CD14-positive monocyte (primary cell): Measurements from ENCODE around the gene TARS3. TPM values are rescaled to one million over a fixed set of nuclear protein-coding genes. Genes with fewer than 3 reads are reported as not detected.
"Not testable (repeated sequence)": the region's sequence is repeated elsewhere in the genome, so short reads cannot be mapped to it uniquely, and the experiment has no call there.

Experiments used
- DNase-seq, 3 donors: peaks; one replicate each; pipeline ENCODE4 v3.0.0-alpha.2; 2011 to 2022
- H2AFZ ChIP-seq: 2 replicates; pipeline ENCODE4 v1.6.0; 2012; ENCODE audit warnings: mild to moderate bottlenecking, low read depth, low read length, inconsistent platforms; ENCODE audit not compliant: insufficient read depth, poor library complexity, severe bottlenecking
- H3K27ac ChIP-seq, 2 donors: 1 replicate in 1 of 2; 2 replicates in 1 of 2; pipeline ENCODE4 v1.5.1; 2012 to 2013; ENCODE audit warnings: low read length in 2 of 2, control low read depth in 1 of 2, inconsistent platforms in 1 of 2, low read depth in 1 of 2, mild to moderate bottlenecking in 1 of 2
- H3K27me3 ChIP-seq, 2 donors: one replicate each; pipeline versions ENCODE4 v1.6.0 to v1.6.1; 2011 to 2013; ENCODE audit warnings: low read length in 2 of 2; ENCODE audit not compliant: control insufficient read depth in 2 of 2, insufficient read depth in 2 of 2
- H3K36me3 ChIP-seq, 2 donors: replicated peaks in 1 of 2; 1 replicate in 1 of 2; 2 replicates in 1 of 2; pipeline versions ENCODE4 v1.5.1 to v1.6.1; 2012 to 2013; ENCODE audit warnings: low read length in 2 of 2, control low read depth in 1 of 2, inconsistent platforms in 1 of 2, mild to moderate bottlenecking in 1 of 2; ENCODE audit not compliant: insufficient read depth in 2 of 2, control insufficient read depth in 1 of 2
- H3K4me1 ChIP-seq, 2 donors: 1 replicate in 1 of 2; 2 replicates in 1 of 2; pipeline versions ENCODE4 v1.5.1 to v1.6.1; 2012 to 2013; ENCODE audit warnings: low read length in 2 of 2, control low read depth in 1 of 2, inconsistent platforms in 1 of 2, mild to moderate bottlenecking in 1 of 2, moderate library complexity in 1 of 2; ENCODE audit not compliant: insufficient read depth in 2 of 2, control insufficient read depth in 1 of 2
- H3K4me2 ChIP-seq: replicated peaks from 2 replicates; pipeline ENCODE3; 2012; ENCODE audit warnings: low read length, moderate library complexity, mild to moderate bottlenecking; ENCODE audit not compliant: poor library complexity, severe bottlenecking; ENCODE audit errors: extremely low read depth
- H3K4me3 ChIP-seq, 3 experiments: fragments of 200-600 bp in 1 of 3; sonication (generic) in 1 of 3; replicated peaks in 1 of 3; 1 replicate in 2 of 3; 2 replicates in 1 of 3; pipeline ENCODE4 v1.5.1; 2011 to 2013; ENCODE audit warnings: low read length in 3 of 3, mild to moderate bottlenecking in 3 of 3, control low read depth in 2 of 3, low read depth in 2 of 3, inconsistent platforms in 1 of 3, moderate library complexity in 1 of 3
- H3K79me2 ChIP-seq: 2 replicates; pipeline ENCODE4 v1.6.0; 2012; ENCODE audit warnings: mild to moderate bottlenecking, control low read depth, inconsistent platforms, low read length, moderate library complexity; ENCODE audit not compliant: insufficient read depth
- H3K9ac ChIP-seq: 2 replicates; pipeline ENCODE4 v1.6.0; 2017; ENCODE audit warnings: low read length, mild to moderate bottlenecking; ENCODE audit not compliant: insufficient read depth, poor library complexity, severe bottlenecking
- H3K9me3 ChIP-seq, 2 donors: replicated peaks in 1 of 2; 1 replicate in 1 of 2; 2 replicates in 1 of 2; pipeline versions ENCODE4 v1.5.1 to v1.6.1; 2012 to 2013; ENCODE audit warnings: low read length in 2 of 2, control low read depth in 1 of 2; ENCODE audit not compliant: control insufficient read depth in 1 of 2, insufficient read depth in 1 of 2
- H4K20me1 ChIP-seq: 2 replicates; pipeline ENCODE4 v1.6.0; 2012; ENCODE audit warnings: mild to moderate bottlenecking, low read length, control low read depth, moderate library complexity; ENCODE audit not compliant: insufficient read depth
- H3K27ac Mint-ChIP-seq, 7 donors: one replicate each; pipeline ENCODE4 v1.8.0; 2020; ENCODE audit warnings: mild to moderate bottlenecking in 7 of 7, mixed read lengths in 7 of 7, moderate library complexity in 6 of 7, inconsistent platforms in 2 of 7
- H3K27me3 Mint-ChIP-seq, 3 donors: one replicate each; pipeline ENCODE4 v1.8.0; 2021 to 2022; ENCODE audit warnings: low read depth in 3 of 3, mild to moderate bottlenecking in 3 of 3, mixed read lengths in 3 of 3, moderate library complexity in 3 of 3, inconsistent platforms in 1 of 3
- H3K36me3 Mint-ChIP-seq, 2 donors: one replicate each; pipeline ENCODE4 v1.8.0; 2020; ENCODE audit warnings: mixed read lengths in 2 of 2, inconsistent platforms in 1 of 2, mild to moderate bottlenecking in 1 of 2
- H3K4me1 Mint-ChIP-seq: one replicate; pipeline ENCODE4 v1.8.0; 2020; ENCODE audit warnings: mild to moderate bottlenecking, mixed read lengths
- H3K4me3 Mint-ChIP-seq, 2 donors: one replicate each; pipeline ENCODE4 v1.8.0; 2020; ENCODE audit warnings: mild to moderate bottlenecking in 2 of 2, mixed read lengths in 2 of 2, moderate library complexity in 1 of 2
- H3K9me3 Mint-ChIP-seq, 7 donors: one replicate each; pipeline ENCODE4 v1.8.0; 2020 to 2022; ENCODE audit warnings: mixed read lengths in 7 of 7, mild to moderate bottlenecking in 6 of 7, moderate library complexity in 6 of 7, inconsistent platforms in 2 of 7
- CTCF ChIP-seq: fragments of 200-600 bp; IDR thresholded peaks from one replicate; pipeline ENCODE4 v1.8.0; 2022; ENCODE audit warnings: antibody characterized with exemption, mild to moderate bottlenecking
- WGBS: methylation state at CpG from one replicate; pipeline ENCODE4 v1.1.5; 2013; ENCODE audit warnings: missing lambda C conversion rate; ENCODE audit not compliant: insufficient coverage; 5-methylcytosine and 5-hydroxymethylcytosine counted together
- intact Hi-C, 2 donors: fragments of 100-400 bp; cut with micrococcal nuclease; formaldehyde crosslinking; loops; one replicate each; pipeline versions ENCODE4 v1.15.0 to v1.15.1; 2023
- polyA plus RNA-seq, 3 donors: library from polyadenylated mRNA; depleted of rRNA in 1 of 3; unstranded in 2 of 3; stranded (reverse) in 1 of 3; fragments of 300-500 nt in 2 of 3; fragments of >200 nt in 1 of 3; fragmentation: Illumina TruSeq in 2 of 3; gene quantifications; 1 replicate in 2 of 3; 2 replicates in 1 of 3; pipeline ENCODE4 v1.2.3, GENCODE V29; 2012 to 2021

TARS3 gene
- polyA plus RNA-seq, 3 donors: 1.3 to 2.4 (median 1.8) TPM

GRCh38 chr15:101657171-101657570 lies 67.1 kb downstream of the TARS3 start:
- peaks cover 30% of the 10 kb centered on the region for H3K4me1 Mint-ChIP-seq
- no peak overlapping the region for H3K4me2 ChIP-seq
- DNase-seq: no peak
- no peak overlapping the region for H2AFZ ChIP-seq
- H3K27me3 Mint-ChIP-seq: no peaks in the 10 kb centered on the region
- TF ChIP-seq CTCF: no peak
- H4K20me1 ChIP-seq: no peaks in the 10 kb centered on the region
- H3K79me2 ChIP-seq: peaks cover 11% of the 10 kb centered on the region
- H3K36me3 ChIP-seq: no peaks in the 10 kb centered on the region
- no peak overlapping the region for H3K4me3 Mint-ChIP-seq
- no peaks in the 10 kb centered on the region for H3K27me3 ChIP-seq
- no peaks in the 10 kb centered on the region for H3K9me3 ChIP-seq
- peaks cover 26 to 30% of the 10 kb centered on the region in 2 donors for H3K4me1 ChIP-seq
- no peak overlapping the region for H3K9ac ChIP-seq
- intact Hi-C loops: loop anchor here (10.0 kb wide), 4 partner anchors 152 to 1052 kb away; partner anchors contain the start of genes ASB7 (in 1 of the 2) and LINS1 (in 1 of the 2)
- H3K9me3 Mint-ChIP-seq: no peaks in the 10 kb centered on the region
- no peak overlapping the region for H3K27ac ChIP-seq
- peaks cover 0 to 8% of the 10 kb centered on the region in 2 donors for H3K36me3 Mint-ChIP-seq
- no peak overlapping the region for H3K27ac Mint-ChIP-seq
- no peak overlapping the region for H3K4me3 ChIP-seq
- WGBS: 95% methylated on average over 10 of the region's 10 CpGs

GRCh38 chr15:101654624-101655337 lies 69.5 kb downstream of the TARS3 start:
- H3K4me1 ChIP-seq: peaks cover 43 to 49% of the 10 kb centered on the region in 2 donors
- peaks cover 45% of the 10 kb centered on the region for H3K4me1 Mint-ChIP-seq
- WGBS: no CpG with 5 or more reads among the region's 10 CpGs
- not testable (repeated sequence) for H3K36me3 ChIP-seq, H3K36me3 Mint-ChIP-seq, H3K27me3 Mint-ChIP-seq, H3K9me3 ChIP-seq, H3K9me3 Mint-ChIP-seq, H4K20me1 ChIP-seq, DNase-seq, H3K27me3 ChIP-seq, H3K9ac ChIP-seq
- peak overlapping the region; percentile 40 to 54 for H3K4me3 Mint-ChIP-seq
- H3K79me2 ChIP-seq: peaks cover 28% of the 10 kb centered on the region
- peak overlapping the region; percentile 35 for H3K4me2 ChIP-seq
- peak overlapping the region; percentile 46 to 99 (median 86) for H3K27ac Mint-ChIP-seq
- H2AFZ ChIP-seq: peak overlapping the region; percentile 49
- TF ChIP-seq CTCF: peak; percentile 18
- intact Hi-C loops: loop anchor here (5.0 to 10.0 kb wide), 7 partner anchors 68 to 1050 kb away; partner anchors contain the start of genes ASB7 (in 1 of the 2), LINS1 (in 1 of the 2), SELENOS (in 1 of the 2) and TARS3 (in 1 of the 2)
- H3K27ac ChIP-seq: peak overlapping the region in 1 of 2 donors; percentile 99
- H3K4me3 ChIP-seq: peak overlapping the region in 1 of 3 experiments; percentile 15
